ENCODE measurements around the gene SSX2IP. TPM values are rescaled to one million over a fixed set of nuclear protein-coding genes. Genes with fewer than 3 reads are reported as not detected.
"Not testable (repeated sequence)": the region's sequence is repeated elsewhere in the genome, so short reads cannot be mapped to it uniquely, and the experiment has no call there.

SSX2IP gene
- total RNA-seq, 2 experiments from 2014 or later = 5.5 to 6.0 TPM

DNA sequence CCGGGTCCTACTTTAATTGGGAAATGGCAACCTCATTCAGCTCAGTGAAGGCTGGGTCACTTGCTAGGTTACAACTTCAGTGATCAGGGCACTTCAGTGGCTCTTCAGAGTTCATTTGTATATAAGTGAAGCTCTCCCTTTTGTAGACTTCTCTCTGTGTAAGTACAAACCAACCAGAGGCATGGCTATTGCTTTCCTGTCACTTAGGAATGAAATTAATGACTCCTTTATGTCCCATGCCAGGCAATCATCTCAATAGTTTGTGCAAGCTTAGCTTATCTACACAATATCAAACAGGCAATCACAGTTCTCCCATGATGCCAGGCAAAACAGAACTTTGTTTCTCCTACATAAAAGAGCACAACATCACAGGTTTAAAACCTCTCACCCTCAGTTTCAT lies 93.2 kb downstream of the SSX2IP start:
- H3K27ac ChIP-seq (ENCODE audit: low read depth in 1 of 2, low read length in 2 of 2) = no peak overlapping the region
- Mint-ChIP-seq H3K4me1 (ENCODE audit: low read depth) (no peaks in the 10 kb centered on the region), H3K27ac (no peak overlapping the region), H3K4me3 (no peak overlapping the region), H3K9me3 (no peaks in the 10 kb centered on the region), H3K27me3 (no peaks in the 10 kb centered on the region), H3K36me3 (ENCODE audit: low read depth) (no peaks in the 10 kb centered on the region)
- H3K36me3 ChIP-seq (ENCODE audit: insufficient read depth, low read length) = no peaks in the 10 kb centered on the region
- DNase-seq (no peak), ATAC-seq (ENCODE audit: poor library complexity) (no peak)
- no peaks in the 10 kb centered on the region for H3K4me1 ChIP-seq (ENCODE audit: insufficient read depth, low read length)
- intact Hi-C loops (cut with DNase I, micrococcal nuclease) = no loop called here
- TF ChIP-seq, protein P1, sequence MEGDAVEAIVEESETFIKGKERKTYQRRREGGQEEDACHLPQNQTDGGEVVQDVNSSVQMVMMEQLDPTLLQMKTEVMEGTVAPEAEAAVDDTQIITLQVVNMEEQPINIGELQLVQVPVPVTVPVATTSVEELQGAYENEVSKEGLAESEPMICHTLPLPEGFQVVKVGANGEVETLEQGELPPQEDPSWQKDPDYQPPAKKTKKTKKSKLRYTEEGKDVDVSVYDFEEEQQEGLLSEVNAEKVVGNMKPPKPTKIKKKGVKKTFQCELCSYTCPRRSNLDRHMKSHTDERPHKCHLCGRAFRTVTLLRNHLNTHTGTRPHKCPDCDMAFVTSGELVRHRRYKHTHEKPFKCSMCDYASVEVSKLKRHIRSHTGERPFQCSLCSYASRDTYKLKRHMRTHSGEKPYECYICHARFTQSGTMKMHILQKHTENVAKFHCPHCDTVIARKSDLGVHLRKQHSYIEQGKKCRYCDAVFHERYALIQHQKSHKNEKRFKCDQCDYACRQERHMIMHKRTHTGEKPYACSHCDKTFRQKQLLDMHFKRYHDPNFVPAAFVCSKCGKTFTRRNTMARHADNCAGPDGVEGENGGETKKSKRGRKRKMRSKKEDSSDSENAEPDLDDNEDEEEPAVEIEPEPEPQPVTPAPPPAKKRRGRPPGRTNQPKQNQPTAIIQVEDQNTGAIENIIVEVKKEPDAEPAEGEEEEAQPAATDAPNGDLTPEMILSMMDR (IDR thresholded peaks at IDR 0.05) = no peak
- CTCF ChIA-PET = no interaction called here
- POLR2A ChIA-PET = no interaction called here
- H3K27me3 ChIP-seq (ENCODE audit: control insufficient read depth in 1 of 2, insufficient read depth in 2 of 2, low read length in 2 of 2) = no peaks in the 10 kb centered on the region
- H3K4me3 ChIP-seq (ENCODE audit: low read length) = no peak overlapping the region
- no peaks in the 10 kb centered on the region for H3K9me3 ChIP-seq (ENCODE audit: control insufficient read depth in 1 of 2, insufficient read depth in 1 of 2, low read length in 2 of 2)

DNA sequence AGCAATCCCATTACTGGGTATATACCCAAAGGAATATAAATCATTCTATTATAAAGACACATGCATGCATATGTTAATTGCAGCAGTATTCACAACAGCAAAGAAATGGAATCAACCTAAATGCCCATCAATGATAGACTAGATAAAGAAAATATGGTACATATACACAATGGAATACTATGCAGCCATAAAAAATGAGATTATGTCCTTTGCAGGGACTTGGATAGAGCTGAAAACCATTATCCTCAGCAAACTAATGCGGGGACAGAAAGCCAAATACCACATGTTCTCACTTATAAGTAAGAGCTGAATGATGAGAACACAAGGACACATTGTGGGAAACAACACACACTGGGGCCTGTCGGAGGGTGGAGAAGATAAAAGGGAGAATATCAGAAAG lies 95.3 kb downstream of the SSX2IP start:
- ATAC-seq (ENCODE audit: poor library complexity); POLR2A ChIA-PET; H3K4me1 ChIP-seq (ENCODE audit: insufficient read depth, low read length); H3K27ac ChIP-seq (ENCODE audit: low read depth in 1 of 2, low read length in 2 of 2); H3K4me1 Mint-ChIP-seq (ENCODE audit: low read depth); H3K9me3 ChIP-seq (ENCODE audit: control insufficient read depth in 1 of 2, insufficient read depth in 1 of 2, low read length in 2 of 2); intact Hi-C loops (cut with DNase I, micrococcal nuclease); H3K27me3 ChIP-seq (ENCODE audit: control insufficient read depth in 1 of 2, insufficient read depth in 2 of 2, low read length in 2 of 2); H3K27ac Mint-ChIP-seq; H3K36me3 ChIP-seq (ENCODE audit: insufficient read depth, low read length); H3K9me3 Mint-ChIP-seq; H3K4me3 ChIP-seq (ENCODE audit: low read length); DNase-seq; H3K27me3 Mint-ChIP-seq; H3K4me3 Mint-ChIP-seq; H3K36me3 Mint-ChIP-seq (ENCODE audit: low read depth): not testable (repeated sequence)
- CTCF ChIA-PET = interaction anchor here (1.1 kb wide), 1 partner anchor 146 kb away, joined by 3 read pairs; no protein-coding TSS in a partner anchor

Other genes with a start within 250 kb of the SSX2IP start
- gene RPF1, start 211.2 kb downstream of the SSX2IP start, total RNA-seq = 10 to 100 TPM; 67.6 to 69.4 TPM
- gene SPATA1, start 184.1 kb downstream of the SSX2IP start, total RNA-seq = under 1 TPM; 0.11 to 0.61 TPM
- 10 to 100 TPM; 23.6 to 24.6 TPM for gene GNG5, start 183.9 kb downstream of the SSX2IP start, total RNA-seq
- gene CTBS, start 116.0 kb downstream of the SSX2IP start, total RNA-seq = 10 to 100 TPM; 19.4 to 20.0 TPM
- gene LPAR3, start 202.7 kb upstream of the SSX2IP start, total RNA-seq = under 1 TPM; 0.25 to 0.87 TPM